Activated CD8-positive, alpha-beta T cell treated with anti-CD3 and anti-CD28 coated beads, Interleukin-2, amount 10 ng/mL, durations not matched to agents 7 days and 5 days (primary cell): ENCODE data around the gene UMAD1. TPM values are rescaled to one million over a fixed set of nuclear protein-coding genes. Genes with fewer than 3 reads are reported as not detected.
"Not testable (repeated sequence)": the region's sequence is repeated elsewhere in the genome, so short reads cannot be mapped to it uniquely, and the experiment has no call there.

Experiments
- ATAC-seq: fragments of 150-1000 bp; cut with Tn5 transposase; one replicate; pipeline ENCODE4 v1.10.0; 2021; ENCODE audit warnings: moderate library complexity
- CTCF ChIA-PET: fragments of 350-600 bp; sonication (Branson Sonifier 250); formaldehyde crosslinking; loops from one replicate; lab custom pipeline; 2021; ENCODE audit warnings: antibody characterized with exemption; lab: Charles Lee
- POLR2A ChIA-PET: fragments of 350-600 bp; sonication (Branson Sonifier 250); formaldehyde crosslinking; loops from one replicate; lab custom pipeline; 2021; ENCODE audit warnings: antibody characterized with exemption; lab: Charles Lee
- DNase-seq: peaks from one replicate; pipeline ENCODE4 v3.0.0-alpha.2; 2020
- H3K27ac Mint-ChIP-seq: one replicate; pipeline ENCODE4 v1.8.0; 2021; ENCODE audit warnings: mild to moderate bottlenecking, mixed read lengths
- H3K27me3 Mint-ChIP-seq: one replicate; pipeline ENCODE4 v1.8.0; 2021; ENCODE audit warnings: low read depth, mixed read lengths
- H3K36me3 Mint-ChIP-seq: one replicate; pipeline ENCODE4 v1.8.0; 2021; ENCODE audit warnings: low read depth, mixed read lengths
- H3K4me1 Mint-ChIP-seq: one replicate; pipeline ENCODE4 v1.8.0; 2021; ENCODE audit warnings: low read depth, mixed read lengths
- H3K4me3 Mint-ChIP-seq: one replicate; pipeline ENCODE4 v1.8.0; 2021; ENCODE audit warnings: mild to moderate bottlenecking, mixed read lengths
- H3K9me3 Mint-ChIP-seq: one replicate; pipeline ENCODE4 v1.8.0; 2022; ENCODE audit warnings: mixed read lengths; ENCODE audit not compliant: insufficient read depth
- total RNA-seq, 2 experiments: library from RNA; stranded (reverse); gene quantifications; one replicate each; pipeline ENCODE4 v1.2.3, GENCODE V29; 2021

UMAD1 gene
- total RNA-seq, 2 experiments from 2014 or later = 11.9 to 12.3 TPM

DNA sequence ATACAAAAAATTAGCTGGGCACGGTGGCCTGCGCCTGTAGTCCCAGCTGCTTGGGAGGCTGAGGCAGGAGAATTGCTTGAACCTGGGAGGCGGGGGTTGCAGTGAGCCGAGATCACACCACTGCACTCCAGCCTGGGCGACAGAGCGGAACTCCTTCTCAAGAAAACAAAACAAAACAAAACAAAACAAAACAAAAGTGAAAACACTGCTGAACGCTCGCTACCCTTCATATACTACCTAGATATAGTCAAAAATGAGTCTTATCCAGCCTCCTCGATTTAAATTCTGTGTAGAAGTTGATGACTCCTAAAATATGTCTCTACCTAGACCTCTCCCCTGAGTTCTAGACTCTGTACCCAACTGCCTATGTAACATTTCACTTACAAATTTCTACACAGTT lies 164.3 kb downstream of the UMAD1 start:
- H3K9me3 Mint-ChIP-seq, DNase-seq, CTCF ChIA-PET, H3K36me3 Mint-ChIP-seq, H3K27ac Mint-ChIP-seq, ATAC-seq, POLR2A ChIA-PET, H3K4me1 Mint-ChIP-seq, H3K4me3 Mint-ChIP-seq, H3K27me3 Mint-ChIP-seq: not testable (repeated sequence)

DNA sequence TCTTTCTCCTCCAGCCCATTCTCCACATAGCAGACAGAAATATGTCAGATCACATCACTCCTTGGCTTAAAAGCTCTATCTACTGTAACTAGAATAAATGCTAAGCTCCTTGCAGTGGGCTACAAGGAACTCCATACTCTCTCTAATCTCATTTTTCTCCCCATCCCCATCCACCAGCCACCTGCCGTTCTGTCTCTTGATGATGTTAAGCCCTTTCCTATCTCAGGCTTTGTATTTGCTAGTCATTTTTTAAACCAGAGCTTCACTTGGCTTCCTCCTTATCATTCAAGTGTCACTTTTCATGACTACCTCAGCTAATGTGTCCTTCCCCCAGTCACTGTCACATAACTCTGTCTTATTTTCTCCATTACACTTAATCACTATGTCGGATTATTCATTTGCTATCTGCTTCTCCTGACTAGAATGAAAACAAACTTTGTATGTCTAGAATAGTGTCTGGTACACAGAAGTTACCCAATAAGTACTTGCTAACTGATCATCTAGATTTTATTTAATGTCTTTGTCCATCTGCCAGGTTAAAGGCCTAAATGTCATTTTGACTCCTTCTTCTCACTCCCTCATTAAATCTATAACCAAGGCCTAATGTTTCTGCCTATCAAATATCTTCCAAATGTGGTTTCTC lies 165.1 kb downstream of the UMAD1 start:
- Mint-ChIP-seq H3K4me3 (no peak overlapping the region), H3K27ac (no peak overlapping the region), H3K4me1 (no peaks in the 10 kb centered on the region), H3K36me3 (no peaks in the 10 kb centered on the region), H3K27me3 (no peaks in the 10 kb centered on the region), H3K9me3 (no peaks in the 10 kb centered on the region)
- ChIA-PET CTCF (no interaction called here), POLR2A (no interaction called here)
- no peak for ATAC-seq
- no peak for DNase-seq

DNA sequence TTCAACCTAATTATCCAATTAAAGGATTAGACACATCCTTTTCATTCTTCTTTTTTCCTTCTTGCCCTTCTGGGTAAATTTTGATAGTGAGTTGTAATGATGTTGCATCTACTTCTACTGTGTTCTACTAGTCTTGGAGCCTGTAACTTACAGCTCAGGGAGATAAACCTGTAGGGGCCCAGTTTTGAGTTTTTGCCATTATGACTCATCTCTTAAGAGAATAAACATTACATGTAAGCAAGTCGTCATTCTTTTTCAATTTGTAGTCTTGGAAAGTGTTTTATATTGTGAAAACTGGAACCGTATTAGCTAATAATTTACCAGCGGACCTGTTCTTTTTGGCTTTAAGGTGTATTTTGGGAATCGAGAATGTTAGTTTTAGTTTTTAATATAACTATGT lies 167.6 kb downstream of the UMAD1 start:
- Mint-ChIP-seq H3K9me3 (no peaks in the 10 kb centered on the region), H3K4me3 (no peak overlapping the region), H3K36me3 (peaks cover 2% of the 10 kb centered on the region), H3K27me3 (no peaks in the 10 kb centered on the region), H3K4me1 (no peaks in the 10 kb centered on the region), H3K27ac (no peak overlapping the region)
- no peak for ATAC-seq
- CTCF ChIA-PET = no interaction called here
- DNase-seq = no peak
- POLR2A ChIA-PET = interaction anchor here (0.5 kb wide), 1 partner anchor 377 kb away, joined by 3 read pairs; no protein-coding TSS in a partner anchor

GRCh38 chr7:7808626-7809025 lies 168.1 kb downstream of the UMAD1 start:
- H3K36me3 Mint-ChIP-seq = peaks cover 4% of the 10 kb centered on the region
- H3K4me1 Mint-ChIP-seq = no peaks in the 10 kb centered on the region
- H3K4me3 Mint-ChIP-seq = no peak overlapping the region
- ATAC-seq = no peak
- ChIA-PET CTCF (no interaction called here), POLR2A (no interaction called here)
- no peaks in the 10 kb centered on the region for H3K27me3 Mint-ChIP-seq
- no peak for DNase-seq
- H3K9me3 Mint-ChIP-seq = no peaks in the 10 kb centered on the region
- no peak overlapping the region for H3K27ac Mint-ChIP-seq

DNA sequence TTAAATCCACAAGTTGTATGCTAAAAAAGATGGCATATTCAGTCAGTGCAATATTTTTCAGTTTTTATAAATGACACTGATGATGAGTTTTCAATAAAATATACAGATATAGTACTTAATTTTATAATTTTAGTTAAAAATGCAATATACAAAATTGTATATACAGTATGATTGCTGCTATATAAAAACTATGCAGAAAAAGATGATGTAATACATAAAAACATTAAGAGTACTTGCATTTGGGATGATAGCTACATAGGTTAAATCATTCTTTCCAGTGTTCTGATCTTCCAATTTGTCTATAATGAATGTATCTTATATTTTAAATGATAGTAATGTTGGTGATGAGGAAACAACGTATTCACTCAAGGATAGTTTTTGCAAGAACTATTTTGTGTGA lies 169.8 kb downstream of the UMAD1 start:
- ATAC-seq (no peak), DNase-seq (no peak)
- POLR2A ChIA-PET = no interaction called here
- Mint-ChIP-seq H3K27ac (no peak overlapping the region), H3K4me1 (peaks cover 6% of the 10 kb centered on the region), H3K27me3 (no peaks in the 10 kb centered on the region), H3K36me3 (peaks cover 17% of the 10 kb centered on the region), H3K4me3 (no peak overlapping the region), H3K9me3 (peaks cover 7% of the 10 kb centered on the region)
- CTCF ChIA-PET = no interaction called here

- H3K9me3 Mint-ChIP-seq = peaks cover 7% of the 10 kb centered on the region
- H3K27me3 Mint-ChIP-seq = no peaks in the 10 kb centered on the region
- CTCF ChIA-PET = no interaction called here
- peaks cover 18% of the 10 kb centered on the region for H3K36me3 Mint-ChIP-seq
- H3K27ac Mint-ChIP-seq = no peak overlapping the region
- H3K4me3 Mint-ChIP-seq = no peak overlapping the region
- DNase-seq (no peak), ATAC-seq (no peak)
- POLR2A ChIA-PET = no interaction called here
- H3K4me1 Mint-ChIP-seq = peaks cover 10% of the 10 kb centered on the region
Measured at GRCh38 chr7:7810826-7811225, 170.3 kb downstream of the UMAD1 start.

- H3K27me3 Mint-ChIP-seq = no peaks in the 10 kb centered on the region
- H3K9me3 Mint-ChIP-seq = peaks cover 7% of the 10 kb centered on the region
- H3K4me1 Mint-ChIP-seq = peaks cover 23% of the 10 kb centered on the region
- no peak overlapping the region for H3K4me3 Mint-ChIP-seq
- DNase-seq = no peak
- no peak for ATAC-seq
- ChIA-PET CTCF (interaction anchor here (1.2 kb wide), 1 partner anchor 224 kb away, joined by 4 read pairs; no protein-coding TSS in a partner anchor), POLR2A (no interaction called here)
- H3K27ac Mint-ChIP-seq = no peak overlapping the region
- peaks cover 18% of the 10 kb centered on the region for H3K36me3 Mint-ChIP-seq
Measured at GRCh38 chr7:7812112-7812511, 171.6 kb downstream of the UMAD1 start.

DNA sequence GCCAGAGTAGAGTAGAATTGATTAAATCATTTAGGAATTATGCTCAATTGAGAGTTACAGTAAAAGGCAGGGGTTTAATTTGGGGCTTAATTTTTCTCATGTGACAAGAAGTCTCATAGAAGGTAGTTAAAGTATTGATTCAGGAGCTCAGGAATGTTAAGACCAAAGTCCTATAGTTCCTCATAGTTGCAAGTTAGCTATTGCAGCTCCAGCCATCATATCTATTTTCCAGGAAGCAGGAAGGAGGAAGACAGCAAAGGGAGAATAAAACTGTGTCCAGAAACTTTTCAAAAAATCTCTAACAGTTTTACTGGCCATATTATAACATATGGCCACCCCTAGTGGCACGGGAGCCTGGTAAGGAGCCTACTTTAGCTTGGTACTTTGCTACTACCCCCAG lies 174.8 kb downstream of the UMAD1 start:
- Mint-ChIP-seq H3K9me3 (peaks cover 7% of the 10 kb centered on the region), H3K4me1 (peaks cover 30% of the 10 kb centered on the region), H3K4me3 (no peak overlapping the region), H3K27me3 (no peaks in the 10 kb centered on the region), H3K36me3 (peaks cover 25% of the 10 kb centered on the region), H3K27ac (peak overlapping the region; percentile 40)
- ATAC-seq (no peak), DNase-seq (no peak)
- ChIA-PET CTCF (interaction anchor here (1.0 to 1.6 kb wide), 2 partner anchors 36 to 375 kb away, joined by 3 read pairs; no protein-coding TSS in a partner anchor), POLR2A (no interaction called here)

- Mint-ChIP-seq H3K4me3 (peak overlapping the region; percentile 8), H3K4me1 (peaks cover 30% of the 10 kb centered on the region), H3K9me3 (peaks cover 7% of the 10 kb centered on the region), H3K27me3 (no peaks in the 10 kb centered on the region), H3K36me3 (peaks cover 25% of the 10 kb centered on the region), H3K27ac (peak overlapping the region; percentile 58)
- ATAC-seq (peak; percentile 80), DNase-seq (peak; percentile 41)
- ChIA-PET CTCF (no interaction called here), POLR2A (no interaction called here)
Measured at GRCh38 chr7:7816084-7816483, 175.5 kb downstream of the UMAD1 start.

DNA sequence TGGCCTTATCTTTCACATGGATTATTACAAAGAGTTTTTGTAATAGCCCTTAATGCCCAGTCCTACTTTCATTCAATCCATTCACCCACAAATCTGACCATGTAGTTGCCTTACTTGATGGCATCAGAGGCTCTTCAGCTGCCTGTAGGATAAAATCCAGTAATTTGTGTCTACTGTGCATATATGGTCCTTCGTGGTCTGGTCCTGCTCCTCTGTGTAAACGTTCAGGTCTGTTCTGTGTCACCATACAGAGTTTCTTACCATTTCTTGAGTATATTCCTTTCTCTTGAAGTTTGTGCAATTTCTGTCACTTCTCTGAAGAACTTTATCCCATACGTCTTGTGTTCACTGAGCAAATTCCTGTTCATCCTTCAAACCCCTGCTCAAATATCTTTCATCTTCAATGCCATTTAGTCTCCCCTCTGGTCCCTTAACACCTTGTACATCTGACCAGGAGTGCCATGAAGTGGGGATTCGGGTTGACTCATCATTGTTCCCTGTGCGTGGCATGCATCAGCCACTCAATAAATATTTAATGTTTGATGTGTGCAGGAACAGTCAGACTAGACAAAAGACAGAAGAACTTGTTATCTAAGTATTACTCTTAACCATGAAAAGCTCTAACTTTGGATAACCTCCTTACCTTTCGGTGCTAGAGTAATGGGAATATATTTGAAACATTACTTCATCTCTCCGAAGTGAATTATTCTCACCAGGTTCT lies 176.4 kb downstream of the UMAD1 start:
- H3K4me3 Mint-ChIP-seq = no peak overlapping the region
- ChIA-PET POLR2A (no interaction called here), CTCF (interaction anchor here (0.8 to 1.5 kb wide), 2 partner anchors 12 to 55 kb away, joined by 3 to 4 read pairs; no protein-coding TSS in a partner anchor)

GRCh38 chr7:7817748-7818147 lies 177.2 kb downstream of the UMAD1 start:
- no peak overlapping the region for H3K4me3 Mint-ChIP-seq
- CTCF ChIA-PET = interaction anchor here (0.8 to 1.5 kb wide), 2 partner anchors 12 to 56 kb away, joined by 3 to 4 read pairs; no protein-coding TSS in a partner anchor
- H3K27me3 Mint-ChIP-seq = no peaks in the 10 kb centered on the region
- peaks cover 24% of the 10 kb centered on the region for H3K36me3 Mint-ChIP-seq
- ATAC-seq (no peak), DNase-seq (no peak)
- peaks cover 7% of the 10 kb centered on the region for H3K9me3 Mint-ChIP-seq
- POLR2A ChIA-PET = interaction anchor here (0.5 kb wide), 1 partner anchor 98 kb away, joined by 3 read pairs; no protein-coding TSS in a partner anchor
- peak overlapping the region; percentile 9 for H3K27ac Mint-ChIP-seq
- peaks cover 30% of the 10 kb centered on the region for H3K4me1 Mint-ChIP-seq

More for the DNA sequence above, 176.4 kb downstream of the UMAD1 start:
- Mint-ChIP-seq H3K27ac (peak overlapping the region; percentile 58), H3K9me3 (peaks cover 7% of the 10 kb centered on the region), H3K36me3 (peaks cover 25% of the 10 kb centered on the region), H3K4me1 (peaks cover 30% of the 10 kb centered on the region), H3K27me3 (no peaks in the 10 kb centered on the region)
- no peak for DNase-seq
- ATAC-seq = no peak

GRCh38 chr7:7818179-7818578 lies 177.6 kb downstream of the UMAD1 start:
- CTCF ChIA-PET = interaction anchor here (1.5 kb wide), 1 partner anchor 11 kb away, joined by 4 read pairs; no protein-coding TSS in a partner anchor
- POLR2A ChIA-PET, ATAC-seq: not testable (repeated sequence)

More at GRCh38 chr7:7818179-7818578, 177.6 kb downstream of the UMAD1 start:
- H3K9me3 Mint-ChIP-seq, H3K27ac Mint-ChIP-seq, DNase-seq, H3K4me3 Mint-ChIP-seq, H3K27me3 Mint-ChIP-seq: not testable (repeated sequence)
- Mint-ChIP-seq H3K4me1 (peaks cover 30% of the 10 kb centered on the region), H3K36me3 (peaks cover 23% of the 10 kb centered on the region)
